Measurements from ENCODE around the gene CDAN1. TPM values are rescaled to one million over a fixed set of nuclear protein-coding genes. Genes with fewer than 3 reads are reported as not detected.
A peak's percentile ranks its signal among the peaks of the same experiment; 100 is the strongest.

The CDAN1 gene, protein sequence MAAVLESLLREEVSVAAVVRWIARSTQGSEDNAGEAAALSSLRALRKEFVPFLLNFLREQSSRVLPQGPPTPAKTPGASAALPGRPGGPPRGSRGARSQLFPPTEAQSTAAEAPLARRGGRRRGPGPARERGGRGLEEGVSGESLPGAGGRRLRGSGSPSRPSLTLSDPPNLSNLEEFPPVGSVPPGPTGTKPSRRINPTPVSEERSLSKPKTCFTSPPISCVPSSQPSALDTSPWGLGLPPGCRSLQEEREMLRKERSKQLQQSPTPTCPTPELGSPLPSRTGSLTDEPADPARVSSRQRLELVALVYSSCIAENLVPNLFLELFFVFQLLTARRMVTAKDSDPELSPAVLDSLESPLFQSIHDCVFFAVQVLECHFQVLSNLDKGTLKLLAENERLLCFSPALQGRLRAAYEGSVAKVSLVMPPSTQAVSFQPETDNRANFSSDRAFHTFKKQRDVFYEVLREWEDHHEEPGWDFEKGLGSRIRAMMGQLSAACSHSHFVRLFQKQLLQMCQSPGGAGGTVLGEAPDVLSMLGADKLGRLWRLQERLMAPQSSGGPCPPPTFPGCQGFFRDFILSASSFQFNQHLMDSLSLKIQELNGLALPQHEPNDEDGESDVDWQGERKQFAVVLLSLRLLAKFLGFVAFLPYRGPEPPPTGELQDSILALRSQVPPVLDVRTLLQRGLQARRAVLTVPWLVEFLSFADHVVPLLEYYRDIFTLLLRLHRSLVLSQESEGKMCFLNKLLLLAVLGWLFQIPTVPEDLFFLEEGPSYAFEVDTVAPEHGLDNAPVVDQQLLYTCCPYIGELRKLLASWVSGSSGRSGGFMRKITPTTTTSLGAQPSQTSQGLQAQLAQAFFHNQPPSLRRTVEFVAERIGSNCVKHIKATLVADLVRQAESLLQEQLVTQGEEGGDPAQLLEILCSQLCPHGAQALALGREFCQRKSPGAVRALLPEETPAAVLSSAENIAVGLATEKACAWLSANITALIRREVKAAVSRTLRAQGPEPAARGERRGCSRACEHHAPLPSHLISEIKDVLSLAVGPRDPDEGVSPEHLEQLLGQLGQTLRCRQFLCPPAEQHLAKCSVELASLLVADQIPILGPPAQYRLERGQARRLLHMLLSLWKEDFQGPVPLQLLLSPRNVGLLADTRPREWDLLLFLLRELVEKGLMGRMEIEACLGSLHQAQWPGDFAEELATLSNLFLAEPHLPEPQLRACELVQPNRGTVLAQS
- total RNA-seq: 10 to 100 TPM; 24.7 to 24.8 TPM
- polyA plus RNA-seq: 11.2 TPM

DNA sequence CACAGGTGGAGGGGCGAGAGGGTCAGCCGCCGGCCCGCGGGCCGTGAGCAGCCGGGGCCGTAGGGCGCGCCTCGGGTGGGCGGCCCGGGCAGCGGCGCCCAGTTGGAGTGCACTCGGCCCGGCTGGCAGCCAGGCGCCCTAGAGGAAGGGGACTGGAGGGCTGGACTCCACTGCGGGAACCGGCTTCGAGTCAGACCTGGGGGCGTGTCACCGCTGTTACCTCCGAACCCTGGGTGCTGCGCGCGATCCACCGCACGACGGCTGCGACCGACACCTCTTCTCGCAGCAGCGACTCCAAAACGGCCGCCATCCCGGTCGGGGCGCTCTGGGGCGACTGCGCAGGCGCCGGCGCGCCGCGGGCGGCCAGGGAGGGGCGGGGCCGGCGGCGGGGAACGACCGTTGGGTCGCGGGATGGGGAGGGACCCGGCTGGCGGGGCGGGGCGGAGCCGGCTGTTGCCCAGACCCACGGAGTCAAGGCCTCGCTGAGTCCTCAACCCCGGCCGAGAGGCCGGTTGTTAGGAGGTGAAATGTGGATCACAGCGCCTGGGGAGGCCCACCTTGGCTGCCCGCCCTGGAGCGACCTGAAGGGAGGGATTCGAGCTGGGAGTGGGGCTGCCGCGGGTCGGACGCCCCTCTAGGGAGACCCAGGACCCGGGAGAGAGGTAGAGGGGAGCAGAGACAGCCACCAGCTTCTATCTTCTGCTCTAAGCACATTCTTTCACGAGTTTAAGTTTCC is at the start of gene CDAN1:
CDAN1 (minus strand) TSS at position 336 of the 736 bp plus-strand sequence; CDS start at position 310, 26 bp downstream.
- DNase-seq: peak; percentile 85 to 94 (median 91)
- Mint-ChIP-seq H3K36me3 (peaks cover 0 to 33% (median 9%) of the 10 kb centered on the region in 3 donors), H3K4me3 (peak within 1 kb of the TSS; percentile 81 to 93 (median 82)), H3K9me3 (no peaks in the 10 kb centered on the region), H3K27me3 (no peaks in the 10 kb centered on the region), H3K27ac (peak within 1 kb of the TSS; percentile 74 to 88 (median 88)), H3K4me1 (peaks cover 16 to 28% (median 24%) of the 10 kb centered on the region in 3 donors)
- Histone ChIP-seq H3K27me3 (ENCODE audit: insufficient read depth, low read length, poor library complexity, severe bottlenecking) (no peaks in the 10 kb centered on the region), H3K4me3 (ENCODE audit: low read length) (peak within 1 kb of the TSS; percentile 79), H3K4me1 (ENCODE audit: insufficient read depth, low read length) (peaks cover 12% of the 10 kb centered on the region), H3K27ac (ENCODE audit: low read depth, low read length) (peak within 1 kb of the TSS; percentile 73), H3K9me3 (ENCODE audit: low read length) (no peaks in the 10 kb centered on the region), H3K36me3 (ENCODE audit: insufficient read depth, low read length) (peaks cover 11% of the 10 kb centered on the region)
- POLR2A ChIA-PET: no interaction called here
- CTCF ChIA-PET: interaction anchor here (0.9 to 1.9 kb wide), 2 partner anchors 33 to 189 kb away, joined by 3 to 4 read pairs; no protein-coding TSS in a partner anchor

DNA sequence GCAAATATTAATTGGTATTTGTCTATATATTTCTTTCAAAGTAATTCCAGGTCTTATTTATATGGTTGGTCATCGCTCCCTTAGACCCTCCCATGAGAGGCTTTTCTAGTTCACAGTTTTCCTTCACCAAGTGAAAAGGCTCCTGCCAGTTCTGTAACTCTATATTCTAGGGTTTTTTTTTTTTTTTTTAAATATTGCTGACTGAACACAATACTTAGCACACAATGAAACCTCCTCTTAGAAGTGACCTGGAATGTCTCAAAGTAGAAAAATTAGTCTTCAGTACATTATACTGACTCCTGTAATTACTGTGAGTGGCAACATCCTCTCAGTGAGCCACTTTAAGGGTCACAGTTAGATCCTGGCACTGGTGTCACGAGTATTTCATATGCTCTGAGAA is 48.6 kb upstream of the CDAN1 start:
- H3K27ac ChIP-seq (ENCODE audit: low read depth, low read length): no peak overlapping the region
- H3K36me3 ChIP-seq (ENCODE audit: insufficient read depth, low read length): no peaks in the 10 kb centered on the region
- DNase-seq: no peak
- Mint-ChIP-seq H3K9me3 (no peaks in the 10 kb centered on the region), H3K27ac (peak overlapping the region in 1 of 8 donors; percentile 32), H3K27me3 (no peaks in the 10 kb centered on the region), H3K36me3 (peaks cover 4 to 36% (median 23%) of the 10 kb centered on the region in 3 donors), H3K4me1 (no peaks in the 10 kb centered on the region), H3K4me3 (no peak overlapping the region)
- H3K27me3 ChIP-seq (ENCODE audit: insufficient read depth, low read length, poor library complexity, severe bottlenecking): no peaks in the 10 kb centered on the region
- no peaks in the 10 kb centered on the region for H3K9me3 ChIP-seq (ENCODE audit: low read length)
- POLR2A ChIA-PET: no interaction called here
- no peaks in the 10 kb centered on the region for H3K4me1 ChIP-seq (ENCODE audit: insufficient read depth, low read length)
- CTCF ChIA-PET: no interaction called here
- H3K4me3 ChIP-seq (ENCODE audit: low read length): no peak overlapping the region

DNA sequence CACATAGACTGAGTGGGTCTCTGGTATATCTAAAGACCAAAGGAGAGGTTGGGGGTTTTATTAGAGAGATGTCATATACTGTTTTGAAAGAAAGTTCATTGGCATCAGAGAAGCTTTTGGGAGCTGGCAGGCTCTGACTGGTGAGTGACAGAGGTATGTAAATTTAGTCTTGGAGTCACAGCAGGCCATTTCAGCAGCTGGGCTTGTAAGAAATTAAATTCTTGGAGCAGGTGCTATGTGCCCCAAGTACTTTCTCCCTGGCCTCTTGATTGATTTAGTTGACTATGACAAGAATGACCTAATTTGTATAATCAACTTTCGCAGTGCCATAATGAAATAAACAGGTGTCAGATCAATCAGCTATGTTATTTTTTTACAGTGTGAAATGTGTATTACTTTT is 47.8 kb upstream of the CDAN1 start:
- H3K36me3 ChIP-seq (ENCODE audit: insufficient read depth, low read length): no peaks in the 10 kb centered on the region
- Mint-ChIP-seq H3K9me3 (no peaks in the 10 kb centered on the region), H3K27me3 (no peaks in the 10 kb centered on the region), H3K4me3 (no peak overlapping the region), H3K4me1 (no peaks in the 10 kb centered on the region), H3K36me3 (peaks cover 4 to 34% (median 25%) of the 10 kb centered on the region in 3 donors), H3K27ac (no peak overlapping the region)
- H3K27me3 ChIP-seq (ENCODE audit: insufficient read depth, low read length, poor library complexity, severe bottlenecking): no peaks in the 10 kb centered on the region
- POLR2A ChIA-PET: no interaction called here
- no peak overlapping the region for H3K4me3 ChIP-seq (ENCODE audit: low read length)
- CTCF ChIA-PET: no interaction called here
- no peaks in the 10 kb centered on the region for H3K9me3 ChIP-seq (ENCODE audit: low read length)
- no peak overlapping the region for H3K27ac ChIP-seq (ENCODE audit: low read depth, low read length)
- DNase-seq: no peak
- no peaks in the 10 kb centered on the region for H3K4me1 ChIP-seq (ENCODE audit: insufficient read depth, low read length)

DNA sequence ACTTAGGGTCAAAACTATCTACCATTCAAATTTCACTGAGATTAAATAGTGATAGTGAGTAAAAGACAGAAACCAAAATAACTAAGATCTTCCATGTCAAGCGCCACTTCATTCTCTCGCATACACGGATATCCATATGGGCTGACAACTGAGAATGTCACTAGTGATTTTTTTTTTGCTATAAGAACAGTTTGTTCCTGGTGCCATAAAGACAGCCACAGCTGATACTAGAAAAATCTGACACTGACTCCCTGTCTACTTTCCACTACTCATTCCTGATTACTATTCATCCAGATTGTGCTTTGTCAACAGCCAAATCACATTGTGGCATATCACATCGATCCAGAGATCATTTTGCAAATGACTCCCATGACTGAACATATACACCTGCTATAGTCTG is 45.8 kb upstream of the CDAN1 start:
- ChIA-PET POLR2A (no interaction called here), CTCF (no interaction called here)
- no peaks in the 10 kb centered on the region for H3K4me1 Mint-ChIP-seq

DNA sequence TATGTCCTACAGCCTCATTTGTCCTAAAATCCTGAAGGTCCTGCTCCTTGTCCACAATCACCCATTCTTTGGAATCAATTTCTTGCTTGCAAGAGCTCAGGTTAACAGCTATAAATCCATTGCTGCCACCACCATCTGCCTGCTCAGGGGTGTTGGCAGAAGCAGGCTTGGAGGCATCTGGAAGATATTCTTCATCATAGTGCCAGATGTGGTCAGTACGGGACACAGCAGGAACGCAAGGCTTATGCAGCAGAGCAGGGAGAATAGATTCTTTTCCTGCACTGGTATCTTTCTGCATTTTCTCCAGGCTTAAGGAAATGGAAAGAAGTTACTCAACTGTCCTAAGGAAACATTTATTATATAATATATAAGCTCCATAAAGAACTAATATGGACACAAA is 38.5 kb upstream of the CDAN1 start:
- Mint-ChIP-seq H3K27me3 (no peaks in the 10 kb centered on the region), H3K27ac (peak overlapping the region in 1 of 8 donors; percentile 50), H3K4me3 (no peak overlapping the region), H3K36me3 (peaks cover 0 to 54% (median 17%) of the 10 kb centered on the region in 3 donors), H3K4me1 (peaks cover 0 to 2% (median 0%) of the 10 kb centered on the region in 3 donors), H3K9me3 (no peaks in the 10 kb centered on the region)
- no peak overlapping the region for H3K27ac ChIP-seq (ENCODE audit: low read depth, low read length)
- H3K27me3 ChIP-seq (ENCODE audit: insufficient read depth, low read length, poor library complexity, severe bottlenecking): no peaks in the 10 kb centered on the region
- no peaks in the 10 kb centered on the region for H3K9me3 ChIP-seq (ENCODE audit: low read length)
- no peak overlapping the region for H3K4me3 ChIP-seq (ENCODE audit: low read length)
- ChIA-PET POLR2A (no interaction called here), CTCF (interaction anchor here (1.2 kb wide), 1 partner anchor 151 kb away, joined by 3 read pairs; no protein-coding TSS in a partner anchor)
- peaks cover 9% of the 10 kb centered on the region for H3K36me3 ChIP-seq (ENCODE audit: insufficient read depth, low read length)
- H3K4me1 ChIP-seq (ENCODE audit: insufficient read depth, low read length): no peaks in the 10 kb centered on the region
- DNase-seq: no peak

More for the DNA sequence above, 45.8 kb upstream of the CDAN1 start:
- Mint-ChIP-seq H3K9me3 (no peaks in the 10 kb centered on the region), H3K27ac (peak overlapping the region in 1 of 8 donors; percentile 79), H3K4me3 (no peak overlapping the region), H3K36me3 (peaks cover 4 to 26% (median 21%) of the 10 kb centered on the region in 3 donors), H3K27me3 (no peaks in the 10 kb centered on the region)
- Histone ChIP-seq H3K9me3 (ENCODE audit: low read length) (no peaks in the 10 kb centered on the region), H3K36me3 (ENCODE audit: insufficient read depth, low read length) (no peaks in the 10 kb centered on the region), H3K4me3 (ENCODE audit: low read length) (no peak overlapping the region), H3K27ac (ENCODE audit: low read depth, low read length) (no peak overlapping the region), H3K27me3 (ENCODE audit: insufficient read depth, low read length, poor library complexity, severe bottlenecking) (no peaks in the 10 kb centered on the region), H3K4me1 (ENCODE audit: insufficient read depth, low read length) (no peaks in the 10 kb centered on the region)
- DNase-seq: no peak

DNA sequence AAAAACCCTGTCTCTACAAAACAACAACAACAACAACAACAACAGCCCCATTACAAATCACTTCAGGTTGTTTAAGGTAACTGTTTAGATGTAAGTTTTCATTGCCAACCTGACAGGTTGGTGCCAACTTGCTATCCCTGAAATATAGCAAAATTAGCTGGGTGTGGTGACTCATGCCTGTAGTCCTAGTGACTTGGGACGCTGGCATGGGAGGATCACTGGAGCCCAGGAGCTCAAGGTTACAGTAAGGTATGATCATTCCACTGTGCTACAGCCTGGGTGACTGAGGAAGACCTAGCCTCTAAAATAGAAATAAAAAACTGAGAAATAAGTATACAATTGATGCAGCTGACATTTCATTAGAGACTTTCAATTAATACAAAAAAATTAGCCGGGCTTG is 36.0 kb upstream of the CDAN1 start:
- CTCF ChIA-PET: no interaction called here

DNA sequence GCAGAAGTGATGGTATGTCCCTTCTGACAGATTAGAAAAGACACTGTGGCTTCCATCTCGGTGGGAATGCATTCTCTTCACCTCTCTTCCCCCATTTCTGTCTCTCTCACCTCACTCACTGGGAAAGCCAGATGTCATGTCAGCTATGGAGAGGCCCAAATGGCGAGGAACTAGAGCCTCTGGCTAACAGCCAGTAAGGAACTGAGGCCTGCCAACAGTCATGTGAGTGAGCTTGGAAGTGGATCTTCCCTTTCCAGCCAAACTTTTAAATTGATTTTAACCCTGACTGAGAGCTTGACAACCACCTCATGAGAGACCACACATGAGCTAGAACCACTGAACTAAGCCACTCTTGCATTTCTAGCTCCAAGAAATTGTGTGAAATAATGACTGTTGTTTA is 35.2 kb upstream of the CDAN1 start:
- peaks cover 18 to 79% (median 30%) of the 10 kb centered on the region in 3 donors for H3K36me3 Mint-ChIP-seq
- no peaks in the 10 kb centered on the region for H3K27me3 ChIP-seq (ENCODE audit: insufficient read depth, low read length, poor library complexity, severe bottlenecking)
- no peak overlapping the region for H3K4me3 Mint-ChIP-seq
- DNase-seq: no peak
- peaks cover 0 to 1% (median 0%) of the 10 kb centered on the region in 3 donors for H3K4me1 Mint-ChIP-seq
- ChIA-PET POLR2A (no interaction called here), CTCF (no interaction called here)
- H3K27ac Mint-ChIP-seq: no peak overlapping the region
- peaks cover 0 to 1% of the 10 kb centered on the region in 2 donors for H3K27me3 Mint-ChIP-seq
- no peak overlapping the region for H3K4me3 ChIP-seq (ENCODE audit: low read length)
- H3K9me3 Mint-ChIP-seq: peaks cover 0 to 13% (median 4%) of the 10 kb centered on the region in 5 donors
- no peak overlapping the region for H3K27ac ChIP-seq (ENCODE audit: low read depth, low read length)
- peaks cover 9% of the 10 kb centered on the region for H3K36me3 ChIP-seq (ENCODE audit: insufficient read depth, low read length)
- H3K4me1 ChIP-seq (ENCODE audit: insufficient read depth, low read length): no peaks in the 10 kb centered on the region
- H3K9me3 ChIP-seq (ENCODE audit: low read length): no peaks in the 10 kb centered on the region

More for the DNA sequence above, 36.0 kb upstream of the CDAN1 start:
- no peak overlapping the region for H3K4me3 Mint-ChIP-seq
- POLR2A ChIA-PET: no interaction called here
- H3K27ac ChIP-seq (ENCODE audit: low read depth, low read length): no peak overlapping the region
- no peaks in the 10 kb centered on the region for H3K4me1 ChIP-seq (ENCODE audit: insufficient read depth, low read length)
- H3K27me3 ChIP-seq (ENCODE audit: insufficient read depth, low read length, poor library complexity, severe bottlenecking): no peaks in the 10 kb centered on the region
- H3K9me3 ChIP-seq (ENCODE audit: low read length): no peaks in the 10 kb centered on the region
- peaks cover 17 to 73% (median 23%) of the 10 kb centered on the region in 3 donors for H3K36me3 Mint-ChIP-seq
- peaks cover 9% of the 10 kb centered on the region for H3K36me3 ChIP-seq (ENCODE audit: insufficient read depth, low read length)
- H3K27ac Mint-ChIP-seq: no peak overlapping the region
- no peak overlapping the region for H3K4me3 ChIP-seq (ENCODE audit: low read length)
- no peaks in the 10 kb centered on the region for H3K27me3 Mint-ChIP-seq
- no peak for DNase-seq
- H3K9me3 Mint-ChIP-seq: peaks cover 0 to 9% (median 0%) of the 10 kb centered on the region in 5 donors
- peaks cover 0 to 3% (median 0%) of the 10 kb centered on the region in 3 donors for H3K4me1 Mint-ChIP-seq
